Choroid plexus epithelial cell (primary cell): Measurements from ENCODE around the gene CCNL1.
"Not testable (repeated sequence)": the region's sequence is repeated elsewhere in the genome, so short reads cannot be mapped to it uniquely, and the experiment has no call there.

Experiments used
- DNase-seq: peaks from one replicate; pipeline ENCODE4 v3.0.0-alpha.2; 2010; ENCODE audit warnings: low read depth
- H3K4me3 ChIP-seq: 2 replicates; pipeline ENCODE4 v1.5.1; 2011; ENCODE audit warnings: low read depth, mild to moderate bottlenecking, control low read depth, low read length, moderate library complexity
- CTCF ChIP-seq: conservative IDR thresholded peaks from 2 replicates; pipeline ENCODE4 v1.5.1; 2011; ENCODE audit warnings: low read depth, mild to moderate bottlenecking, control low read depth, inconsistent platforms, low read length, moderate library complexity

CCNL1 gene

DNA sequence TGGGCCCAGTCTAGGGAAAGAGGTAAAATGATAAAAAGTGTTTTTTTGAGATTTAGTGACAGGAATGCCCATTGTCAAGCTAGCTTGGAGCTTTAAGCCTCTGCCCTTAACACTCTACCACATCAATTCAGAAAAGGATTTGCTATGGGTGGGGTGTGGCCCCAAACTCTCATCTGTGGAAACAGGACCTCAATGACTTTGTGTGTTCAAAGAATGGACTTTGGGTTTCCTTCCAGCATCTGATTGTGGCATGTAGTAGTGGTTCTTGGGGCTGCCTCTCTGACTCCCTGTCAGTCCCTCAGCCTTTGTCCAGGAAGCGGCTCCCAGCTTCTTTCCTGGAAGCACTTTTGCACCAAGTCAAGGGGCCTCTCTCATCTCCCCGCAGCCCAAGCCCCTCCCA lies 56.1 kb downstream of the CCNL1 start:
- no peak for DNase-seq
- no peak for TF ChIP-seq CTCF
- H3K4me3 ChIP-seq, result no peak overlapping the region

DNA sequence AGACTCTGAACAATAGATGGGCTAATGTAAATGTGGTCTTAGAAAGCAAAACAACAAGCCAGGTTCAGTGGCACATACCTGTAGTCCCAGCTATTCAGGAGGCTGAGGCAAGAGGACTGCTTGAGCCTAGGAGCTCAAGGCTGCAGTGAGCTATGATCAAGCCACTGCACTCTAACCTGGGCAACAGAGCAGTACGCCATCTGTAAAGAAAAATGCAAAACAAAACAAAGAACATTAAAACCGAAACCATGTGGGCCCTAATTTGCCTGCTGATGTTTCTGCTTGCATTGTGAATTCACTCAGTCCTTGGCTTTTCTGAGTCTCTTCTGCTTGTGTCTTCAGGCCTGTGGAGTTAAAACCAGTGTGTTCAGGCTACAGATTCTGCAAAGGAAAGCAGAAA lies 56.7 kb downstream of the CCNL1 start:
- DNase-seq, result no peak
- H3K4me3 ChIP-seq, result no peak overlapping the region
- TF ChIP-seq CTCF, result no peak

- H3K4me3 ChIP-seq, DNase-seq: not testable (repeated sequence)
These were observed 57.4 kb downstream of the CCNL1 start for GRCh38 chr3:157102595-157102994.

DNA sequence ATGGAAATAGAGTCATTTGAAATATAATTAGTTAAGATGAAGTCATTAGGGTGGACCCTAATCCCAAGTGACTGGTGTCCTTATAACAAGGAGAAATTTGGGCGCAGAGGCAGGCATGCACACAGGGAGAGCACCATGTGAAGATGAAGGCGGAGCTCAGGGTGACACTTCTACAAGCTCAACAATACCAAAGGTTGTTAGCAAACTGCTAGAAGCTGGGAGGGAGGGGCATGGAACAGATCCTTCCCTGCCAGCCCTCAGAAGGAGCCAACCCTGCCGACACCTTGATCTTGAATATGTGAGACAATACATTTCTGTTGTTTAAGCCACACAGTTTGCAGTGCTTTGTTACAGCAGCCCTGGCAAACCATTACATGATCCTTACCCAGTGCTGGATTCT lies 57.8 kb downstream of the CCNL1 start:
- no peak for DNase-seq
- TF ChIP-seq CTCF, result no peak
- no peak overlapping the region for H3K4me3 ChIP-seq

- DNase-seq, result no peak
- no peak for TF ChIP-seq CTCF
- no peak overlapping the region for H3K4me3 ChIP-seq
These were observed 58.5 kb downstream of the CCNL1 start for GRCh38 chr3:157101486-157101885.

- no peak overlapping the region for H3K4me3 ChIP-seq
- DNase-seq, result no peak
- TF ChIP-seq CTCF, result no peak
These were observed 59.1 kb downstream of the CCNL1 start for GRCh38 chr3:157100608-157101396.

GRCh38 chr3:157100096-157100477 lies 59.9 kb downstream of the CCNL1 start:
- TF ChIP-seq CTCF, result no peak
- H3K4me3 ChIP-seq, result no peak overlapping the region
- DNase-seq, result no peak
